Measurements from ENCODE around the gene PARD3.

Gene PARD3

GRCh38 chr10:34078017-34078744, 736.9 kb downstream of the PARD3 start:
- Histone ChIP-seq H4K20me1 (ENCODE audit: insufficient read depth, low read length) (no peaks in the 10 kb centered on the region), H3K36me3 (ENCODE audit: insufficient read depth, low read length) (no peaks in the 10 kb centered on the region), H3K4me1 (ENCODE audit: insufficient read depth, low read length) (no peaks in the 10 kb centered on the region), H3K4me2 (ENCODE audit: insufficient read depth, low read length) (no peak overlapping the region), H3K79me2 (ENCODE audit: insufficient read depth, low read length) (no peaks in the 10 kb centered on the region), H3K9me3 (ENCODE audit: insufficient read depth, low read length, severe bottlenecking) (no peaks in the 10 kb centered on the region), H3K27ac (ENCODE audit: low read length) (no peak overlapping the region), H3K27me3 (ENCODE audit: insufficient read depth, low read length, poor library complexity) (no peaks in the 10 kb centered on the region), H3K4me3 (ENCODE audit: low read depth in 1 of 2, low read length in 2 of 2) (no peak overlapping the region), H2AFZ (ENCODE audit: low read depth, low read length) (no peak overlapping the region), H3K9ac (ENCODE audit: low read depth, low read length) (no peak overlapping the region)
- DNase-seq (no peak), ATAC-seq (ENCODE audit: insufficient read depth, low read depth) (no peak)
- TF ChIP-seq EZH2 (IDR thresholded peaks at IDR 0.05; ENCODE audit: borderline replicate concordance, low read depth, low read length, severe bottlenecking) (no peak), CTCF (IDR thresholded peaks at IDR 0.05; ENCODE audit: borderline replicate concordance, extremely low read depth, low read length, poor library complexity, severe bottlenecking) (no peak)

GRCh38 chr10:34076443-34076842, 738.7 kb downstream of the PARD3 start:
- no peaks in the 10 kb centered on the region for H3K4me1 ChIP-seq (ENCODE audit: insufficient read depth, low read length)
- H3K9ac ChIP-seq (ENCODE audit: low read depth, low read length), result no peak overlapping the region
- H3K79me2 ChIP-seq (ENCODE audit: insufficient read depth, low read length), result no peaks in the 10 kb centered on the region
- TF ChIP-seq CTCF (IDR thresholded peaks at IDR 0.05; ENCODE audit: borderline replicate concordance, extremely low read depth, low read length, poor library complexity, severe bottlenecking) (no peak), EZH2 (IDR thresholded peaks at IDR 0.05; ENCODE audit: borderline replicate concordance, low read depth, low read length, severe bottlenecking) (no peak)
- no peaks in the 10 kb centered on the region for H3K9me3 ChIP-seq (ENCODE audit: insufficient read depth, low read length, severe bottlenecking)
- H3K27me3 ChIP-seq (ENCODE audit: insufficient read depth, low read length, poor library complexity), result no peaks in the 10 kb centered on the region
- ATAC-seq (ENCODE audit: insufficient read depth, low read depth) (no peak), DNase-seq (no peak)
- H3K27ac ChIP-seq (ENCODE audit: low read length), result no peak overlapping the region
- no peak overlapping the region for H2AFZ ChIP-seq (ENCODE audit: low read depth, low read length)
- no peak overlapping the region for H3K4me2 ChIP-seq (ENCODE audit: insufficient read depth, low read length)
- no peaks in the 10 kb centered on the region for H3K36me3 ChIP-seq (ENCODE audit: insufficient read depth, low read length)
- H3K4me3 ChIP-seq (ENCODE audit: low read depth in 1 of 2, low read length in 2 of 2), result no peak overlapping the region
- no peaks in the 10 kb centered on the region for H4K20me1 ChIP-seq (ENCODE audit: insufficient read depth, low read length)

GRCh38 chr10:34075254-34075926, 739.7 kb downstream of the PARD3 start:
- H3K4me1 ChIP-seq (ENCODE audit: insufficient read depth, low read length), result no peaks in the 10 kb centered on the region
- no peak overlapping the region for H2AFZ ChIP-seq (ENCODE audit: low read depth, low read length)
- H3K4me2 ChIP-seq (ENCODE audit: insufficient read depth, low read length), result no peak overlapping the region
- H3K79me2 ChIP-seq (ENCODE audit: insufficient read depth, low read length), result no peaks in the 10 kb centered on the region
- no peaks in the 10 kb centered on the region for H3K27me3 ChIP-seq (ENCODE audit: insufficient read depth, low read length, poor library complexity)
- no peak for ATAC-seq (ENCODE audit: insufficient read depth, low read depth)
- H4K20me1 ChIP-seq (ENCODE audit: insufficient read depth, low read length), result no peaks in the 10 kb centered on the region
- H3K9me3 ChIP-seq (ENCODE audit: insufficient read depth, low read length, severe bottlenecking), result no peaks in the 10 kb centered on the region
- H3K36me3 ChIP-seq (ENCODE audit: insufficient read depth, low read length), result no peaks in the 10 kb centered on the region
- no peak for DNase-seq
- no peak overlapping the region for H3K9ac ChIP-seq (ENCODE audit: low read depth, low read length)
- H3K4me3 ChIP-seq (ENCODE audit: low read depth in 1 of 2, low read length in 2 of 2), result no peak overlapping the region
- H3K27ac ChIP-seq (ENCODE audit: low read length), result no peak overlapping the region
- TF ChIP-seq EZH2 (IDR thresholded peaks at IDR 0.05; ENCODE audit: borderline replicate concordance, low read depth, low read length, severe bottlenecking), result no peak
- TF ChIP-seq CTCF (IDR thresholded peaks at IDR 0.05; ENCODE audit: borderline replicate concordance, extremely low read depth, low read length, poor library complexity, severe bottlenecking), result no peak
